Prostate gland (tissue), 2 donors: Measurements from ENCODE around the gene C11orf21. TPM values are rescaled to one million over a fixed set of nuclear protein-coding genes. Genes with fewer than 3 reads are reported as not detected.

ENCODE experiments used
- DNase-seq: peaks from one replicate; pipeline ENCODE4 v3.0.0-alpha.2; 2019; ENCODE audit warnings: low spot score
- H3K27ac ChIP-seq, 2 donors: fragments of 200-600 bp; sonication (generic); 2 replicates each; pipeline ENCODE4 v1.5.1; 2017 to 2019
- H3K27me3 ChIP-seq: fragments of 200-600 bp; sonication (generic); replicated peaks from 2 replicates; pipeline ENCODE4 v1.5.1; 2019; ENCODE audit not compliant: insufficient read depth
- H3K36me3 ChIP-seq, 2 donors: fragments of 200-600 bp; sonication (generic); 1 replicate in 1 of 2; 2 replicates in 1 of 2; pipeline versions ENCODE4 v1.5.1 to v1.8.1; 2017 to 2019
- H3K4me1 ChIP-seq: fragments of 200-600 bp; sonication (generic); replicated peaks from 2 replicates; pipeline ENCODE4 v1.5.1; 2019
- H3K4me3 ChIP-seq, 2 donors: fragments of 200-600 bp; sonication (generic); 2 replicates each; pipeline ENCODE4 v1.5.1; 2017 to 2019
- H3K9me3 ChIP-seq: fragments of 200-600 bp; sonication (generic); 2 replicates; pipeline ENCODE4 v1.5.1; 2017
- CTCF ChIP-seq, 4 experiments: fragments of 200-600 bp in 2 of 4; fragments of 450-650 bp in 2 of 4; sonication (generic) in 2 of 4; IDR thresholded peaks; 1 replicate in 3 of 4; 2 replicates in 1 of 4; pipeline ENCODE4 v1.5.1; 2016 to 2019; ENCODE audit warnings: antibody characterized with exemption in 4 of 4, mild to moderate bottlenecking in 2 of 4, moderate library complexity in 2 of 4
- POLR2A ChIP-seq: fragments of 450-650 bp; IDR thresholded peaks from one replicate; pipeline ENCODE4 v1.6.1; 2016; ENCODE audit warnings: antibody characterized with exemption, mild to moderate bottlenecking
- POLR2AphosphoS5 ChIP-seq: sonication (generic); formaldehyde crosslinking; IDR thresholded peaks from one replicate; pipeline ENCODE4 v1.6.1; 2017; ENCODE audit warnings: antibody characterized with exemption
- WGBS: methylation state at CpG from one replicate; pipeline ENCODE4 v1.1.5; 2018; 5-methylcytosine and 5-hydroxymethylcytosine counted together
- intact Hi-C: fragments of 100-400 bp; cut with DNase I; formaldehyde crosslinking; loops from one replicate; pipeline ENCODE4 v1.14.2; 2022
- total RNA-seq, 2 donors: library from RNA; depleted of rRNA; stranded (reverse); fragments of >200 nt; gene quantifications; one replicate each; pipeline ENCODE4 v1.1.0, GENCODE V29; 2016

Gene C11orf21
- total RNA-seq, 2 donors from 2014 or later: 0.85 TPM; not detected in 1

- Histone ChIP-seq H3K27me3 (no peaks in the 10 kb centered on the region), H3K27ac (no peak overlapping the region), H3K4me1 (no peaks in the 10 kb centered on the region), H3K9me3 (no peaks in the 10 kb centered on the region), H3K36me3 (no peaks in the 10 kb centered on the region), H3K4me3 (no peak overlapping the region)
- 88% methylated on average over 22 of the region's 22 CpGs for WGBS
- intact Hi-C loops: no loop called here
- no peak for TF ChIP-seq POLR2AphosphoS5
- TF ChIP-seq CTCF (IDR thresholded peaks at IDR 0.05): no peak
- no peak for TF ChIP-seq POLR2A
- DNase-seq: no peak
Observed at GRCh38 chr11:2264366-2265053, 37.2 kb downstream of the C11orf21 start.

- Histone ChIP-seq H3K27ac (no peak overlapping the region), H3K9me3 (no peaks in the 10 kb centered on the region), H3K4me3 (no peak overlapping the region), H3K4me1 (no peaks in the 10 kb centered on the region), H3K36me3 (no peaks in the 10 kb centered on the region), H3K27me3 (no peaks in the 10 kb centered on the region)
- 98% methylated on average over 7 of the region's 13 CpGs for WGBS
- no peak for DNase-seq
- intact Hi-C loops: no loop called here
- TF ChIP-seq POLR2AphosphoS5 (no peak), POLR2A (no peak), CTCF (IDR thresholded peaks at IDR 0.05) (no peak)
Observed at GRCh38 chr11:2263724-2264360, 37.9 kb downstream of the C11orf21 start.

- Histone ChIP-seq H3K27ac (no peak overlapping the region), H3K4me1 (no peaks in the 10 kb centered on the region), H3K4me3 (no peak overlapping the region), H3K27me3 (no peaks in the 10 kb centered on the region), H3K9me3 (no peaks in the 10 kb centered on the region), H3K36me3 (no peaks in the 10 kb centered on the region)
- intact Hi-C loops: no loop called here
- TF ChIP-seq CTCF (IDR thresholded peaks at IDR 0.05) (no peak), POLR2A (no peak), POLR2AphosphoS5 (no peak)
- 73% methylated on average over 10 of the region's 10 CpGs for WGBS
- no peak for DNase-seq
Observed at GRCh38 chr11:2263071-2263565, 38.6 kb downstream of the C11orf21 start.

DNA sequence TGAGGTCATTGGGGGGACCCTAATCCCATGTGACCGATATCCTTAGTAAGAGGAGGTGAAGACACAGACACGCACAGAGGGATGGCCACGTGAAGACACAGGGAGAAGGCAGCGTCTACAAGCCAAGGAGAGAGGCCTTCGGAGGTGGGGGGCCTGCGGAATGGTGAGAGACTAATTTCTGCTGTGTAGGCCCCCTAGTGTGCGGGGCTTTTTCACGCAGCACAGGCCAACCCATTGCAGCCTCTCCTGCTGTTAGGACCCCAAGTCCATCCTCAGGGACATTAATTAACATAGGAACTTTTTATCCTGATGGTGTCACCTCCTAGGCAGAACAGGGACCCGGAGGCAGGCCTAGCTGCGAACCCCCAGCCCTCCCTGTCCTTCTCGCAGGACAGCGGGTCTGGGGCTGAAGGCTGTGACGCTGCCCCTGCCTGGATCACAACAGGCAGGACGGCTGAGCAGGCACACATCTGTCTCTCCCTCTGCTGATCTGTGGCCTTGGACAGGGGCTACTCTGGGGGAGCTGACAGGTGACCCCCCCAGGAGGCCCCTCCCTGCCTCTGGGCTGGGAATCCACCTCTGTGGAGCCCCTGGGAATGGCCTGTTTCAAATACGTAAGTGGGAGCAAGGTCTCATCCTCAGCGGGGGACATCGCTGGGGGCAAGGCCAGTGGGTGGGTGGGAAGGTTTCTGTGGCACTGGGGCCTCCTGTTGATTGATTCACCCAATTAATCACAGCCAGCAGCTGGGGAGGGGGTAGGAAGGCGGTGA, 39.2 kb downstream of the C11orf21 start:
- no peak overlapping the region for H3K27ac ChIP-seq
- 94% methylated on average over 18 of the region's 18 CpGs for WGBS
- H3K9me3 ChIP-seq: no peaks in the 10 kb centered on the region
- H3K27me3 ChIP-seq: no peaks in the 10 kb centered on the region
- no peak overlapping the region for H3K4me3 ChIP-seq
- intact Hi-C loops: no loop called here
- no peak for DNase-seq
- no peaks in the 10 kb centered on the region for H3K36me3 ChIP-seq
- TF ChIP-seq POLR2AphosphoS5: no peak
- peaks cover under 1% of the 10 kb centered on the region for H3K4me1 ChIP-seq

DNA sequence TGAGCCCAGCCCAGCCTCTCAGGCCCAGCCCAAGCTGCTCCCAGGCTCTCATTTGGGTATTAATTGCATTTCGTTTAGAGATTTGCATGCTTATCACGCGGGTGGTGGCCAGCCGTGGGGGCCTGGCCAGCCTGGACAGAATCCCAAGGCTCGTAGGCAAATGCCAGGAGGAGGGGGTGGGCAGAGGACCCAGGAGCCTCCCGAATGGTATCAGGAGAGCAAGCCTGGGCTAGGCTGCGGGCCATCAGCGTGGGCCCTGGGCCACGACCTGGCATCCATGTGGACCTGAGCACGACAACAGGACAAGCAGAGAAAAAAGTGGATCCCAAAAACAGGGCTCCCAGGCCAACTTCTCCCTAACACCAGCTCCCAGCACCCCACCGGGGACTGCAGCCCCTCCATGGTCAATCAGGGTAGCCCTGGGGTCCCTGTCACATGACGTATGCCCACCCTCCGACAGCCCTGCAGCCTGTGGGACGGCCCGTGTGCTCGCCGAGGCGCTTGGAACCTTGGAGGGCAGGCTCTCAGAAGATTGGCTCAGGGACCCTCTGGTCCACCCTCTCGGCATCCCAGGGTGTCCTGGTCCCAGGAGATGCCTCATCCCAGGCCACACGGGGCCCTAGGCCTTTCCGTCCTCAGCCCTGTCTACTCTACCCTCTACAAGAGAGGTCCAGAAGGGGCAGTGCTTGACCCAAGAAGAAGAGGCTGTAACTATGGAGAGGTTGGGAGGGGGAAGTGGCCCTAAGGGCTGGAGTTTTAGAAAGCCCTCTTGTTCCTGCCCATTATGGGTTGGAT, 40.1 kb downstream of the C11orf21 start:
- peaks cover 7% of the 10 kb centered on the region for H3K4me1 ChIP-seq
- H3K9me3 ChIP-seq: no peaks in the 10 kb centered on the region
- no peak overlapping the region for H3K4me3 ChIP-seq
- no peak overlapping the region for H3K27ac ChIP-seq
- peak; percentile 3 for DNase-seq
- TF ChIP-seq POLR2AphosphoS5: no peak
- TF ChIP-seq POLR2A: no peak
- TF ChIP-seq CTCF (IDR thresholded peaks at IDR 0.05): no peak
- H3K27me3 ChIP-seq: no peaks in the 10 kb centered on the region
- no peaks in the 10 kb centered on the region for H3K36me3 ChIP-seq
- intact Hi-C loops: no loop called here
- WGBS: 86% methylated on average over 21 of the region's 21 CpGs
